ENCODE results near the gene ORAI2.

Gene ORAI2

DNA sequence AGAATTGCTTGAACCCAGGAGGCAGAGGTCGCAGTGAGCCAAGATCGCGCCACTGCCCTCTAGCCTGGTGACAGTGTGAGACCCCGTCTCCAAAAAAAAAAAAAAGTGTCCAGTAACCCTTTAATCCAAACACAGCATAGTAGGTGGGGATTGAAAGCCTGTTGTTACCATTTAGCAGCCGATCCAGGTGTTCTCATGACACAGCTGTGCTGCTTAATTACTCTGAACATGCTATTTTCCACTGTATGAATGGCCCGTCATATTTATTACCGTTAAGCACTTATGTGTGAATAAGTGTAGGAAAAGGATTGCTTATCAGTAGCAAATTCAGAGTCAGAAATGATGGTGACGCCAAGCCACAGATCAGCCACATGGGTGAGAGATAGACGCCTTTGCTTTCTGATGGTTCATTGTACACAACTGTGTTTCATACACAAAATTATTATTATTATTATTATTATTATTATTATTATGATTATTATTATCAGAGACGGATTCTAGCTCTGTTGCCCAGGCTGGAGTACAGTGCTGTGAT is 11.6 kb upstream of the ORAI2 start:
- Histone ChIP-seq H3K4me1 (no peaks in the 10 kb centered on the region), H3K27me3 (no peaks in the 10 kb centered on the region), H3K4me3 (no peak overlapping the region), H3K36me3 (peaks cover 33 to 94% (median 50%) of the 10 kb centered on the region in 3 donors), H3K27ac (no peak overlapping the region), H3K9me3 (no peaks in the 10 kb centered on the region)
- intact Hi-C loops (cut with DNase I; ENCODE audit: low total_unique reads), result no loop called here
- TF ChIP-seq, protein P1, sequence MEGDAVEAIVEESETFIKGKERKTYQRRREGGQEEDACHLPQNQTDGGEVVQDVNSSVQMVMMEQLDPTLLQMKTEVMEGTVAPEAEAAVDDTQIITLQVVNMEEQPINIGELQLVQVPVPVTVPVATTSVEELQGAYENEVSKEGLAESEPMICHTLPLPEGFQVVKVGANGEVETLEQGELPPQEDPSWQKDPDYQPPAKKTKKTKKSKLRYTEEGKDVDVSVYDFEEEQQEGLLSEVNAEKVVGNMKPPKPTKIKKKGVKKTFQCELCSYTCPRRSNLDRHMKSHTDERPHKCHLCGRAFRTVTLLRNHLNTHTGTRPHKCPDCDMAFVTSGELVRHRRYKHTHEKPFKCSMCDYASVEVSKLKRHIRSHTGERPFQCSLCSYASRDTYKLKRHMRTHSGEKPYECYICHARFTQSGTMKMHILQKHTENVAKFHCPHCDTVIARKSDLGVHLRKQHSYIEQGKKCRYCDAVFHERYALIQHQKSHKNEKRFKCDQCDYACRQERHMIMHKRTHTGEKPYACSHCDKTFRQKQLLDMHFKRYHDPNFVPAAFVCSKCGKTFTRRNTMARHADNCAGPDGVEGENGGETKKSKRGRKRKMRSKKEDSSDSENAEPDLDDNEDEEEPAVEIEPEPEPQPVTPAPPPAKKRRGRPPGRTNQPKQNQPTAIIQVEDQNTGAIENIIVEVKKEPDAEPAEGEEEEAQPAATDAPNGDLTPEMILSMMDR (IDR thresholded peaks at IDR 0.05), result no peak
- DNase-seq, result no peak

DNA sequence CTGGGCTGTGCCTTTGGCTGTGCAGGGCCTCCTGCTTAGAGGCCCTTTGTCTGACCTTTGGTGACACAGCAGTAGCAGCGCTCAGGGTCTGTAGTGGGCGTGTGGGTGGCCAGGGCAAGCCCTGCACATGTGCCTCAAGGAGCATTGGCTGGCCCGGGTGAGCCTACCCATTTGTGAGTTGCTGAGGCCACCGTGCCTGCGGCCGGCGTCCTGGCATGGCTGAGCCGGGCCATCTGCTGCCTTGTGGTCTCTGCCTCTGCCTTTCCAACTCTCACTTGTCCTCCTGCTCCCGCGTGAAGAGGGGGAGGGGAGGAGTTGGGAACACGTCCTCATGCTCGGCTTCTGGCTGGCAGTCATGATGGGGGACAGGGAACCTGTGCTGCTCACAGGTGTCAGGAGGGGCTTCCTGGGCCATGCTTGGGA is 9.2 kb upstream of the ORAI2 start:
- intact Hi-C loops (cut with DNase I; ENCODE audit: low total_unique reads), result no loop called here
- H3K4me1 ChIP-seq, result no peaks in the 10 kb centered on the region
- H3K4me3 ChIP-seq, result no peak overlapping the region
- no peaks in the 10 kb centered on the region for H3K9me3 ChIP-seq
- no peak overlapping the region for H3K27ac ChIP-seq
- H3K36me3 ChIP-seq, result peaks cover 32 to 84% (median 51%) of the 10 kb centered on the region in 3 donors
- TF ChIP-seq, protein P1 (IDR thresholded peaks at IDR 0.05), result no peak
- DNase-seq, result no peak
- no peaks in the 10 kb centered on the region for H3K27me3 ChIP-seq

DNA sequence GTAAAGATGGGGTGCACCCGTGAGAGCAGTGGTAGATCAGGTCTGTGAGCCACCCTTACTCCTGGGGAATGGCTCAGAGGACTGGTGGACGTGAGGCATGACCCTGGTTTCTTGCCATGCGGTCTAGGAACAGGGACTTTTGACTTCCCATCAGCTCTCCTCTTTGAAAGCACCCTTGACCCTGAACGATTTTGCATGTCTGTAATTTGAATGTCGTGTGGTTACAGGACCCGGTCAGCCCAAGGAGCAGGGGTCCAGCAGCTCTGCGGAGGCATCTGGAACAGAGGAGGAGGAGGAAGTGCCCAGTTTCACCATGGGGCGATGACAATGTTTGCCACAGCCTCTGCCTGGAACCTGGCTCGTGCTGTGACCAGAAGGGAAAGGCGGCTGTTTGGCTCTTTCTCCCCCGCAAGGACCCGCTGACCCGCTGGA is 8.6 kb upstream of the ORAI2 start:
- no peak overlapping the region for H3K4me3 ChIP-seq
- intact Hi-C loops (cut with DNase I; ENCODE audit: low total_unique reads), result no loop called here
- no peak for DNase-seq
- no peaks in the 10 kb centered on the region for H3K4me1 ChIP-seq
- H3K9me3 ChIP-seq, result no peaks in the 10 kb centered on the region
- TF ChIP-seq, protein P1 (IDR thresholded peaks at IDR 0.05), result no peak
- no peaks in the 10 kb centered on the region for H3K27me3 ChIP-seq
- H3K27ac ChIP-seq, result no peak overlapping the region
- H3K36me3 ChIP-seq, result peaks cover 32 to 77% (median 44%) of the 10 kb centered on the region in 3 donors

DNA sequence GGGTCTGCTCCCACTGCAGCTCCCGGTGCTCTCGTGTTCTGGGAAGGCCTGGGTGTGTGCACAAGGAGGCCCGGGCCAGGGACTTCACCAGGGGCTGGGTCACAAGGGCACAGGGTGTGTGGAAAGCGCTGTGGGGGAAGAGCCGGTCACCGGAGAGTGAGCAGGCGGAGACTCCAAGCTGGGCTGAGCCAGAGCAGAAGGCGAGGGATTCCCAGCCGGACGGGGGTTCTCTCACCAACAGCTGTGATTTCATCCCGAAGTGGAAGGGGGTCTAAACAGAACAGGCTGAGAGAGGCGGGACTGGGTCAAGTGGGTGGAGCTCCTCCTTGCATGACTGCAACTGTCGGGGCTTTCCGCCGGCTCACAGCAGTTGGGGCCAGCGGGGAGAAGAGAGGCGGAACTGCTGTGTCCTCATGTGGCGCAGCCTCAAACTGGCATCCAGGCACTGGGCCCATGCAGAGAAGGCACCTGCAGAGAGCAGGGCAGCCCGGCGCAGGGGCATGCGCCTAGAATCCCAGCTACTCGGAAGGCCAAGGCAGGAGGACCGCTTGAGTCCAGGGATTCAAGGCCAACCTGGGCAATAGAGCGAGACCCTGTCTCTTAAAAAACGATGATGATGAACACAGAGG is 7.6 kb upstream of the ORAI2 start:
- Histone ChIP-seq H3K4me1 (no peaks in the 10 kb centered on the region), H3K9me3 (no peaks in the 10 kb centered on the region), H3K27me3 (no peaks in the 10 kb centered on the region), H3K4me3 (no peak overlapping the region), H3K27ac (no peak overlapping the region), H3K36me3 (peaks cover 32 to 68% (median 42%) of the 10 kb centered on the region in 3 donors)
- DNase-seq, result peak in 1 of 2 donors; percentile 75
- intact Hi-C loops (cut with DNase I; ENCODE audit: low total_unique reads), result no loop called here
- TF ChIP-seq, protein P1 (IDR thresholded peaks at IDR 0.05), result no peak

DNA sequence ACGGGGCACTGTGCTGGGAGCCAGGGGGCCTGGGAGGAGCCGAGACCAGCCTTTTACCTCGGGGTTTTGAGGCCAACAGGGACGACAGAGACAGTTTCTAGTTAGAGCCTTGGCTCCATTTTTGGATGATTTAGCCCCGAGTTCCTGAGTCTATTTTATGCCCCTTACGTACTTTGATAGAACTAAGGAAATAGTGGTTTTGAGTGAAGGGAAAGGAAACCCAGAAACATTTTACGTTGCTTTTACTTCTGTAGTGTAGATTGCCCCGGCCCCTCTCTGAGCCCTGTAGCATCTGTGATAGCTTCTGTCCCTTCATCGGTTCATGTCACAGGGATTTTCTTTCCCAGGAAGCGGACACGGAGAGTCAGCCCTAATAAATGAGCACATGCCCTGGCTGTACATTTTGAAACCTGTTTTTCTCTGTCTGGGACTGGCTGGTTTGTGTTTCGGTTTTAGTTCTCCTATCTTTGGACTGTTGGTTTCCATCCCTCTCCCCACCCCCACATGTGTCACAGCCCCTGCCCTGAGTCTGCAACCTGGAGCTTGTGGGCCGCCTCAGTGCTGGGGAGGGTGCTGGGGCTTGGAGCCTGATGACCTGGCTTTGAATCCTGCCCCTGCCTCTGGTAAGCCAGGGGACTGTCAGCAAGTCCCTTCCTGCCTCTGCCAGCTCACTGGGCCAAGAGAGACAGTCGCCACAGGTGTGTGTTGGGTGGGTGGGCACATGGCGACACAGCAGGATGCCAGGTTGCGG is 6.9 kb upstream of the ORAI2 start:
- Histone ChIP-seq H3K9me3 (no peaks in the 10 kb centered on the region), H3K36me3 (peaks cover 25 to 61% (median 37%) of the 10 kb centered on the region in 3 donors), H3K4me3 (no peak overlapping the region), H3K27ac (no peak overlapping the region), H3K4me1 (peaks cover 0 to 2% (median 0%) of the 10 kb centered on the region in 4 donors), H3K27me3 (no peaks in the 10 kb centered on the region)
- TF ChIP-seq, protein P1 (IDR thresholded peaks at IDR 0.05), result no peak
- intact Hi-C loops (cut with DNase I; ENCODE audit: low total_unique reads), result no loop called here
- DNase-seq, result no peak

Measured in tibial artery (tissue), 4 donors.